ENCODE data around the gene CHMP5.
"Not testable (repeated sequence)": the region's sequence is repeated elsewhere in the genome, so short reads cannot be mapped to it uniquely, and the experiment has no call there.

CHMP5 gene

GRCh38 chr9:33300546-33300945, 35.7 kb downstream of the CHMP5 start:
- no peak for DNase-seq (ENCODE audit: insufficient read length)
- TF ChIP-seq POLR2AphosphoS5 (IDR thresholded peaks at IDR 0.05; ENCODE audit: low read depth, low read length) (no peak), POLR2A (IDR thresholded peaks at IDR 0.05; ENCODE audit: low read depth, low read length) (no peak), TAF1 (IDR thresholded peaks at IDR 0.05; ENCODE audit: borderline replicate concordance, low read depth, low read length) (no peak)
- no peak for FAIRE-seq

GRCh38 chr9:33304362-33304761, 39.5 kb downstream of the CHMP5 start:
- FAIRE-seq (no peak), DNase-seq (ENCODE audit: insufficient read length) (no peak)
- TF ChIP-seq POLR2A (IDR thresholded peaks at IDR 0.05; ENCODE audit: low read depth, low read length) = no peak
- TF ChIP-seq TAF1 (IDR thresholded peaks at IDR 0.05; ENCODE audit: borderline replicate concordance, low read depth, low read length) = no peak
- no peak for TF ChIP-seq POLR2AphosphoS5 (IDR thresholded peaks at IDR 0.05; ENCODE audit: low read depth, low read length)

- DNase-seq (ENCODE audit: insufficient read length) (no peak), FAIRE-seq (no peak)
- TF ChIP-seq TAF1 (IDR thresholded peaks at IDR 0.05; ENCODE audit: borderline replicate concordance, low read depth, low read length) (no peak), POLR2A (IDR thresholded peaks at IDR 0.05; ENCODE audit: low read depth, low read length) (no peak), POLR2AphosphoS5 (IDR thresholded peaks at IDR 0.05; ENCODE audit: low read depth, low read length) (no peak)
Measured at GRCh38 chr9:33306037-33306436, 41.2 kb downstream of the CHMP5 start.

GRCh38 chr9:33307067-33307466, 42.2 kb downstream of the CHMP5 start:
- TF ChIP-seq POLR2AphosphoS5 (IDR thresholded peaks at IDR 0.05; ENCODE audit: low read depth, low read length) (no peak), POLR2A (IDR thresholded peaks at IDR 0.05; ENCODE audit: low read depth, low read length) (no peak)
- FAIRE-seq (no peak), DNase-seq (ENCODE audit: insufficient read length) (no peak)

- DNase-seq (ENCODE audit: insufficient read length) (no peak), FAIRE-seq (no peak)
- TF ChIP-seq POLR2A (IDR thresholded peaks at IDR 0.05; ENCODE audit: low read depth, low read length) (no peak), POLR2AphosphoS5 (IDR thresholded peaks at IDR 0.05; ENCODE audit: low read depth, low read length) (no peak), TAF1 (IDR thresholded peaks at IDR 0.05; ENCODE audit: borderline replicate concordance, low read depth, low read length) (no peak)
Measured at GRCh38 chr9:33309903-33310302, 45.1 kb downstream of the CHMP5 start.

GRCh38 chr9:33310748-33311147, 45.9 kb downstream of the CHMP5 start:
- DNase-seq (ENCODE audit: insufficient read length) (no peak), FAIRE-seq (no peak)
- TF ChIP-seq TAF1 (IDR thresholded peaks at IDR 0.05; ENCODE audit: borderline replicate concordance, low read depth, low read length) = no peak
- no peak for TF ChIP-seq POLR2A (IDR thresholded peaks at IDR 0.05; ENCODE audit: low read depth, low read length)
- TF ChIP-seq POLR2AphosphoS5 (IDR thresholded peaks at IDR 0.05; ENCODE audit: low read depth, low read length) = no peak

GRCh38 chr9:33311953-33312352, 47.1 kb downstream of the CHMP5 start:
- TF ChIP-seq POLR2A (IDR thresholded peaks at IDR 0.05; ENCODE audit: low read depth, low read length) (no peak), TAF1 (IDR thresholded peaks at IDR 0.05; ENCODE audit: borderline replicate concordance, low read depth, low read length) (no peak), POLR2AphosphoS5 (IDR thresholded peaks at IDR 0.05; ENCODE audit: low read depth, low read length) (no peak)
- FAIRE-seq (no peak), DNase-seq (ENCODE audit: insufficient read length) (no peak)

- TF ChIP-seq TAF1 (IDR thresholded peaks at IDR 0.05; ENCODE audit: borderline replicate concordance, low read depth, low read length) = no peak
- no peak for TF ChIP-seq POLR2A (IDR thresholded peaks at IDR 0.05; ENCODE audit: low read depth, low read length)
- no peak for TF ChIP-seq POLR2AphosphoS5 (IDR thresholded peaks at IDR 0.05; ENCODE audit: low read depth, low read length)
- FAIRE-seq = no peak
- DNase-seq (ENCODE audit: insufficient read length) = no peak
Measured at GRCh38 chr9:33315371-33315770, 50.5 kb downstream of the CHMP5 start.

- DNase-seq (ENCODE audit: insufficient read length); FAIRE-seq: not testable (repeated sequence)
Measured at GRCh38 chr9:33317136-33317535, 52.3 kb downstream of the CHMP5 start.

GRCh38 chr9:33318225-33318624, 53.4 kb downstream of the CHMP5 start:
- FAIRE-seq = no peak
- TF ChIP-seq POLR2AphosphoS5 (IDR thresholded peaks at IDR 0.05; ENCODE audit: low read depth, low read length) = no peak
- TF ChIP-seq TAF1 (IDR thresholded peaks at IDR 0.05; ENCODE audit: borderline replicate concordance, low read depth, low read length) = no peak
- no peak for TF ChIP-seq POLR2A (IDR thresholded peaks at IDR 0.05; ENCODE audit: low read depth, low read length)
- DNase-seq (ENCODE audit: insufficient read length) = no peak

GRCh38 chr9:33318781-33319180, 53.9 kb downstream of the CHMP5 start:
- no peak for DNase-seq (ENCODE audit: insufficient read length)
- no peak for TF ChIP-seq TAF1 (IDR thresholded peaks at IDR 0.05; ENCODE audit: borderline replicate concordance, low read depth, low read length)
- TF ChIP-seq POLR2AphosphoS5 (IDR thresholded peaks at IDR 0.05; ENCODE audit: low read depth, low read length) = no peak
- no peak for TF ChIP-seq POLR2A (IDR thresholded peaks at IDR 0.05; ENCODE audit: low read depth, low read length)
- no peak for FAIRE-seq

- FAIRE-seq = no peak
- no peak for DNase-seq (ENCODE audit: insufficient read length)
- no peak for TF ChIP-seq POLR2A (IDR thresholded peaks at IDR 0.05; ENCODE audit: low read depth, low read length)
- TF ChIP-seq TAF1 (IDR thresholded peaks at IDR 0.05; ENCODE audit: borderline replicate concordance, low read depth, low read length) = no peak
- TF ChIP-seq POLR2AphosphoS5 (IDR thresholded peaks at IDR 0.05; ENCODE audit: low read depth, low read length) = no peak
Measured at GRCh38 chr9:33320230-33320567, 55.4 kb downstream of the CHMP5 start.

- DNase-seq (ENCODE audit: insufficient read length) (no peak), FAIRE-seq (no peak)
- no peak for TF ChIP-seq POLR2A (IDR thresholded peaks at IDR 0.05; ENCODE audit: low read depth, low read length)
Measured at GRCh38 chr9:33320568-33321261, 55.9 kb downstream of the CHMP5 start.
